ENCODE measurements around the gene PDSS2.

PDSS2 gene

DNA sequence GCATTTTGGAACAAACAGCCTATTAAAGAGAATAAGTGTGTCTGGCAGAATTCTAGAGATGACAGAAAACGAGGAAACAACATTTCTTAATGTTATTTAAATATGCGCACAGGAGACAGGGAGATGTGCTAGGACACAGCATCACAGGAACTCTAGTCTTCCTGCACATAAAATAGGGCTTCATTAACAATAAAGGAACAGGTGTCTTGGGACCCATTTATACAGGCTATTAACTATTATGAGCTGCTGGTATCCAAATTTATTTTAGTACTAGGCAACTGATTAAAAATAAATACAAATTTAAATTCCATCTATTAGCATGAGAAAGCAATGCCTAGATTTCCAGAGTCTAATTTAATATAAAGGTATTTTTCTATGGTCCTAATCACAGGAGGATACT is 102.3 kb downstream of the PDSS2 start:
- no peak for DNase-seq

DNA sequence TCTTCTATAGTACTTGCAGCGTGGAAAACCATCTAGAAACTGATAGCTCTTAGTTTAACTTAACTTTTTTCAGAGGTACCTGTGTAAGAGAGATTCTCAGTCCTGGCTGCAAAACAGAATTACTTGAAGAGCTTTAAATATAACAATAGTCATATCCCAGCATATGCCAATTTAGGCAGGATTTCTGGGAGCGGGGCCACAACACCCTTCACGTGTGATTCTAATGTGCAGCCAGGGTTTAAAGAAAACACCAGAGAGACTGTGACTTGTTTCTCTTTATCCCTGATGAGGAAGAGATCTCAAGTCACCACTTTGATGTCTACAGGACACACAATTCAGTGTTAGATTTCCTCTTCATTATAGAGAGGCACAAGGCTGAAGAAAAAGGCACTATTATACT is 103.7 kb downstream of the PDSS2 start:
- DNase-seq, result no peak

DNA sequence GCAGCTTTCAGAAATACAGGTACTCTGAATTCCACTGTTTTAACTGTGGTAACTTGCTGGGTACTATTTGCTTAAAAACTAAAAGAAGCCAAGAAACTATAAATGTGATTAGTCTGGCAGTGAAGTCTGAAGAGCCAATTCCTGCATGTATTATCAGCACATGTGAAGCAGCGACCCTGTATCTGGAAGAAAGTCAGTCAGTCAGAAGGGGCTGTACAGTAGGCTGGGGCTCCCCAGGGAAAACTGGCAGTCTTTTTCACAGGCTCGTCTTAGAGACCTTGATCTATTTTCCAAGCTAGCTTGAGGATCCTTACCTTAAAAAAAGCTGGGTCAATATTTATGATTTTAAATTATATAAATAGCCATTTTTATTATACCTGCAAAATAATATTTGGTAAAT is 104.9 kb downstream of the PDSS2 start:
- DNase-seq, result no peak

DNA sequence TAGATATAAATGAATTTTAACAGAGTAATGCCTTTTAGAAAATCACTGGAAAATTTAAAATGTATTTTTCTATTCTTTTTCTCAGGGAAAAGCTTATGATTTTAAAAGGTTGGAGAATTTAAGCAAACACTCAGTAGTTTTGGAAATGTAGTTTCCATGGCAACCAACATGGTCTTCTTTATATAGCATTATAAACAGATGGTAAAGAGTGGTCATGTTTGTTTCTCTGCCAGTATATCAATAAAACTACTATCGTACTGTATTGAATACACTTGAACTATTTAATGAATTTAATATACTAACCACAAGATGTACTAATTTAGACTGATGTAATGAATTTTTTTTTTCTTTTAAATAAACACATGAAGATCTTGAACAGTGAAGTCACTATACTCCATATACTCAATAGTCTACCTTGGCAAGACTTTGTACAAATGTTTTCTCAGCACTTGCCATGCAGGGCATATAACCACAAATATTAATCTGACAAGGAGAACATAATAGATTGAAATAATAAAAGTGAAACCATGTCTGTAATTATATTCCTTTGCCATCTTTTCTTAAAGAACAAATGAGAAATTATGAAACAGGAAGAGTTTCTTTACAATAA is 105.5 kb downstream of the PDSS2 start:
- DNase-seq, result no peak

DNA sequence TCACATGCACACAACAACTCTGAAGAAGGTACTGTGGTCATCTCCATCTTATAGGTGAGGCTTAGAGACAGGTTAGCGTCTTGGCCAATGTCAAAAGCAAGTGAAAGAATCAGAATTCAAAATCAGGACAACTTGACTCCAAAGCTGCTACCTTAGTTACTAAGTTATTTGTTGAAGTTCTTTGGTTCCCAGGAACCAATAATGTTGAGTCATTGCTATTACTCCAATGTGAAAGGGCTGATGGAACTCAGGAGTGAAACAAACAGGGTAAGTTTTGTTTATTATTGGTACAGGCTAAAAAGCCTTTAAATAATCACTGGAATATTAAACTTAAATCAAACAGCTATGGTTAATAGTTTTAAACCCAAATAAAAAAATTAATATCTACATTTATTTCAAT is 111.1 kb downstream of the PDSS2 start:
- no peak for DNase-seq

DNA sequence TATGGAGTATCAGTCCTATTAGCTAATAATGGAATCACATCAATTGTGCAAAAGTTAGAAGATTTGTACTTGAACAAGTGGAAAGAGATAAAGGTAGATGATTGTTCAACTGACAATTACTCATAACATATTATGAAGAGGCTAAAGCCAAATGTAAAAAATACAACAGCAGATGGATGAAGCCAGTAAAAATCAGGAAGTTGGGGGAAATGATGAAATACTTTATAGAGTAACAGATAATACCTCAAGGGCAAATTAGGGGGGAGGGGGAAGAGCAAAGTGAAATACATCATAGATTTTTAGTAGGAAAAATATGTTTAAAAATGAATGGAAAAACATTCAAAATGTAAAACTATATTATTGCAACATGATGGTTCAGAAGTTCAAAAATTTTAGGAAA is 114.0 kb downstream of the PDSS2 start:
- DNase-seq, result no peak

DNA sequence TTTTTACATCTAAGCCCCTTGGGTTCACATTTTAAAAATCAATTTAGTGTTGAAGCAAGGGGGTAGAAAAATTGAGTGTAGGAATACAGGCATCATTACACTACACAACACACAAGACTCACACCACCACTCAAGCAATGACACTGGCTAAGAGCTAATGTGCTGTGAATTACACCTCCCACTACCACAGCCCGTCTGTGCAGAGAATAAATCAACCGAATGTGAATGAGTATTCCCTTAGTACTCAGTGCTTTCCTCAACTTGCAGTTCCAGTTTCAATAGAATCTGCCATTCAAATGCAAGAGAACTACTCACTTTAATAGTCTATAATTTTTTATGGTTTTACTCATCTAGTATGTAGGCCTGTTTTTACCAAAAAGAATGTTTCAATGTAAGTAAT is 114.4 kb downstream of the PDSS2 start:
- DNase-seq, result no peak

DNA sequence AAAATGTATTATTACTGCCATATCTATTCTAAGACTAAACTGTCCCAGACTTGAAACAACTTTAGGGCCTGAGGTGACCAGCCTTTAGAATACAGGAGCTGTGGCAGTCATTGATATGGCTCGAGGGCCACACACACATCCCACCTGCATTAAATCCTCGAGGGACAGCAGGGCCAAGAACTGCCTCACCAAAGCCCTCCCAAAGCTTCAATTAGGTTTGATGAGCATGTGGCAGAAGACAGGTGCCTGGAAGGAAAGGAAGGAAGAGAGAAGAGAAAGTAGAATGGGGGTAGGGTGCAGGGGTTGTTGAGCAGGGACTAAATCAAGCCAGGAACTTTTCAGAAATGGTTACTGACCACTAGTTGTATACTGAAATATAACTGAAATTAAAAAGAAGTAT is 115.0 kb downstream of the PDSS2 start:
- DNase-seq, result no peak

DNA sequence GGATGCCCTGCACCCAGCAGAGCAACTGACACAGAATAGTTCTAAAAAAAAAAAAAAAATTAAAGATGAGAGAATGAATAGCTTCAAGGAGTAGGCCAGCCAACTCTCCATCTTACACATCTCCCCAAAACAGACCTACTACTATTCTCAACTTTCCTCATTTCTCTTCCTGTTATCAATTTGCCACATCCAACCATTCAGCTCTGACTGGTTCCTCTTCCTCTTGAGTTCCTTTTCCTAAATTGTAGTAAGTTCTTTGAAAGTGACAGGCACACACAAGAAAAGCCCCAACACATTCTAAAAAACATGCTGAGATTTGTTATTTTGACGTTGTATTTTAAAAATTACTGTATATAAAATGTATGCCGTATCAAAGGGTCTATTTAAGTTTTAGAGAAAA is 117.2 kb downstream of the PDSS2 start:
- DNase-seq, result no peak

DNA sequence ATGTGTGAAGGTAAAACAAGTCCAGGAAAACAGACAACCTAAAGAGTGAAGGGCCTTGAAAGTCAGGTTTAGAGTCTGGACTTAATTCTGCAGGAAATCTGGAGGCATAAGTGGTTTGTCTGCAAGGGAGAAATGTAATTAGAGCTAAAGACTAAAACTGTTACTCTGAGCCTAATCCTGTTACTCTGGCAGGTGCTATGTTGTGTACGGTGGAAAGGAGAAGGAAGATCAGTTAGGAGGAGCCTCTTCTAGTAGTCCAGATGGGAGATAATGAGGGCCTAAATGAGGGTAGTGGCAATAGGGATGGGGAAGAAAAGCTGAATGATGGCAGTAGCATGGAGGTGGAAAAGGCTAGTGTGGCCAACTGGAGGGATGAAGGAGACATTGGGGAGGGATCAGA is 118.5 kb downstream of the PDSS2 start:
- DNase-seq, result no peak

DNA sequence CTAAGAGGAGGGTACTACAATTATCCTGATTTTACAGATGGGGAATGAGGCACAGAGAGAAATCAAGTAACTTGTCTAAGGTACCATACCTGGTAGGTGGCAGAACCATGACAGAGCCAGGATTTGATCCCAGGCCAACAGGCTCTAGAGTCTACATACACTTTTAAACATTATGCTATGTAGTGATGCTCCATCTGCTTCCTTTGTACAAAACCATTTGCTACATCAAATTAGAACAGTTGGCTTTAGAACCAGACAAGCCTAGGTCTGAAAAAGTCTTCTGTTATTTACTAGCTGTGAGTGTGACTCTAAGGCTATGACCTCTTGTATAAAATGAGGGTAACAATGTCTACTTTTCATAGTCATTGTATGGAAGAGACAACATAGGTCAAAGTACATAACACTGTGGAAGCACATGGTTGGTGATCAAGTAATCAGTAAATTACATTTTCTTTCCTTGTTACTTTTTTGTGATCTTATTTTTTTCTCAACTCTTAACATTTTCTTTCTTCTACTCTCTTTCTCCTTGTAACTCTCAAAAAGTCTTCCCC is 122.1 kb downstream of the PDSS2 start:
- DNase-seq, result no peak

DNA sequence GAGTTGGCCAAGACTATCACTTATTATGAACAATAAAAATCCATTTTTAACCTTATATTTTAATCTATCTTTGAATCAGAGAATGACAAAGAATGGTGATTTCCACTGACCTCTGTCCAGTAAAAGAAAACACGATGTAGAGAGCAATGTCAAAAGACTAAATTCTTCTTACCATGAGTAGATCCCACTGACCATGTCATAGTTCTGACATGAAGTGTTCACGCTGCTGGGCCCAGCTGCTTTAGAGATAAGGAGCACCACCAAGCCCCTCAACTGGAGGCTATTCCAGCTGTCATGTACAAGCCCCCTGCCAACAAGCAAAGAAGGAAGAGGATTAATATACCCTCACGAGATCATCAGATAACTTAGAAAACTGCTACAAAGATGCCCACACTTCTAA is 125.3 kb downstream of the PDSS2 start:
- DNase-seq, result no peak

DNA sequence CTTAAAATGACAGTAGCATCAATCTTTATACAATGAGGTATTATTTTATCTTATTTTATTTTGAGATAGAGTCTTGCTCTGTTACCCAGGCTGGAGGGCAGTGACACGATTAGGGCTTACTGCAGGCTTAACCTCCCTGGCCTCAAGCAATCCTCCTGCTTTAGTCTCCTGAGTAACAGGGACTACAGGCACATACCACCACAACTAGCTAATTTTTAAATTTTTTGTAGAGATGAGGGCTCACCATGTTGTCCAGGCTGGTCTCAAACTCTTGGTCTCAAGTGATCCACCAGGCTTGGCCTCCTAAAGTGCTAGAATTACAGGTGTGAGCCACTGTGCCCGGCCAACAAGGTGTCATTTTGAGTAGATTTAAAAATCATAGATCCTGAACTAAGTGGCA is 125.9 kb downstream of the PDSS2 start:
- no peak for DNase-seq

DNA sequence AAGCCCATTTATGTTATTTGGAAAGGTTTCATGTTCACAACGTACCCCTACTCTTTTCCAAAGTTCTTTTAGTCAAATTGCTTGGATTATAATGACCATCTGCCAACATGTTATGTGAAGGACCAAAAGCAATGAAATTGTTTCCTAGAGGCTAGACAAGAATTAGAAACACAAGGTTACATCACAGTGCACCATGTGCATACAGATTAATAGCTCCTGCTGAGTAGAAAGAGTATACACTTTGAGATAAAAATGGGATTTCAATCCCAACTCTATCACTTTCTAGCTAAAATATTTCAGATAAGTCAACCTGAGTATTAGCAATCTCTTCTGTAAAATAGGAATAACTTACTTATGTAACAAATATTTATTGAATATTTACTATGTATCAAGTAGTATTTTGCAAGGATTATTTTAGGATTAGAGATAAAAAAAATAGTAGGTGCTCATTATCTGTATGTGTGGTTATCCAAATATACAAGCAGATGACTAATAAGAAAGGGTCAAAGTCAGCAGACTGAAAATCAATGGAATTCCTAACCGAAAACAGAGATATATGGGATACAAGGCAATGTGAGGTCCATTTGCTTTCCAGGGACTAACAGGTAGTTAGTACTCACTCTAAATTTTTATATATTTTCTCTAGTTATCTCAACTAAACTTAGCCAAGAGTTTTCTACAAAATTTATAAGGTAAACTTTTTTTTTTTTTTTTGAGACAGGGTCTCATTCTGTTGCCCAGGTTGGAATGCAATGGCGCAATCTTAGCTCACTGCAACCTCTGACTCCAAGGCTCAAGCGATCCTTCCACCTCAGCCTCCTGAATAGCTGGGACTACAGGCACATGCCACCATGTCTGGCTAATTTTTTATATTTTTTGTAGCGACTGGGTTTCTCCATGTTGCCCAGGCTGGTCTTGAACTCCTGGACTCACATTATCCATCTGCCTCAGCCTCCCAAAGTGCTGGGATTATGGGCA is 127.7 kb downstream of the PDSS2 start:
- no peak for DNase-seq

DNA sequence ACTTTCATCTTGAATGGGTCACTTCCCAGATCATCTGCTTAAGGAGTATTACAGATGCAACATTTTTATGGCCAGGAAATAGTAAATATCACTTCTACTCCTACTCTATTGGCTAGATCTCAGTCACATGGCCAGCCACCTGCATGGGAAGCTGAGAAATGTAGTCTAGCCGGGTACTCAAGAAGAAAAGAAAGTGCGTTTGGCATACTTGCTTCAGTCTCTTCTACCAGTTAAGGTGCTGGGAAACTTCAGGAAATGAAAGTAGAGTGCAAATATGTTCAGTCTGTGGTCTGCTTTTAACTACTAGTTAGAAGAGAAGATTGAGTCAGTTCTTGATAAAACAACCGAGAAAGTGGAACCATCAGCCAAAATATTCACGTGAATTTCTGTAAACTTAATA is 129.2 kb downstream of the PDSS2 start:
- no peak for DNase-seq

DNA sequence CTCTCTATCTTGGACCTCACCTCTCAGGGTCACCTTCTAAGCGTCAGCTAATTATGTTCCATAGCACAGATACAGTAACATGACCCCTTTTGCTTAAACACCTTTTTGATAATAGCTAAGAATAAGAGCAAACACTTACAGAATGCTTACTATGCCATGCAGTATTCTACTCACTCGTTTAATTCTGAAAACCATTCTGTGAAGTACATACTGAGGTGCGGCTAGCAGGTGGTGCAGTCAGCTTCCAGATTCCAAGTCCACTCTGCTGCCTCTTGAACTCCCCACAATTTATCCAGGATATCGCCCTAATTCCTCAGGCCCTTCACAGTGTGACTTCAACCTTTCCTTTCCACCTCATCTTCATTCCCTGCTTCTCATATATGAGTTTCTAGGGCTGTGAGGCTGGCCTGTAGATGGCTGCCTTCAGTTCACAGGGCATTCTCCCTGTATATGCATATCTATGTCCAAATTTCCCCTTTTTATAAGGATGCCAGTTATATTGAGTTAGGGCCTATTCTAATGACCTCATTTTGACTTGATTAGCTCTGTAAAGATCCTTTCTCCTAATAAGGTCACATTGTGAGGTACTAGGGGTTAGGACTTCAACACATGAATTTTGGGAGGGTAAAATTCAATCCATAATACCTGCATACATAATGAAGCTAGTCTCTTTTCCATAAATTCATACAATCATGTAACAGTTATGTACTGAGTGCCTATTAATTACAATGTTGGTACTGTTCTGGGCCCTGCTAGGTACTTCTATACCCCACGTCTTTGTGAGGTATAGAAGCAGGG is 130.1 kb downstream of the PDSS2 start:
- DNase-seq, result no peak

DNA sequence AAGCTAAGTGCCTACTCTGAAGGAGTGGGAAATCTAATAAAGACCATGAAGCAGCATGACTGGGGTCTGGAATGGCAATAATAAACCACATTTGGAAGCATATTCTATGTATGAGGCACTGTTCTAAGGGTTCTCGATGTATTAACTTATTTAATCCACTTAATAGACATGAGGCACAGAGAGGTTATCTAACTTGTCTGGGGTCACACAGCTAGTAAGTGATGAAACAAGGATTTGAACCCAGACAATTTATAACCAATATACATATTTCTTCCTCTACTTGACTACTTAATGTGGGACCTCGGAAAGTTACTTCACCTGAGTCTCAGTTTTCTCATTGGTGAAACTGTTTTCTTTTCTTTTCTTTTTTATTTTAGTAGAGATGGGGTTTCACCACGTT is 131.3 kb downstream of the PDSS2 start:
- DNase-seq, result no peak

DNA sequence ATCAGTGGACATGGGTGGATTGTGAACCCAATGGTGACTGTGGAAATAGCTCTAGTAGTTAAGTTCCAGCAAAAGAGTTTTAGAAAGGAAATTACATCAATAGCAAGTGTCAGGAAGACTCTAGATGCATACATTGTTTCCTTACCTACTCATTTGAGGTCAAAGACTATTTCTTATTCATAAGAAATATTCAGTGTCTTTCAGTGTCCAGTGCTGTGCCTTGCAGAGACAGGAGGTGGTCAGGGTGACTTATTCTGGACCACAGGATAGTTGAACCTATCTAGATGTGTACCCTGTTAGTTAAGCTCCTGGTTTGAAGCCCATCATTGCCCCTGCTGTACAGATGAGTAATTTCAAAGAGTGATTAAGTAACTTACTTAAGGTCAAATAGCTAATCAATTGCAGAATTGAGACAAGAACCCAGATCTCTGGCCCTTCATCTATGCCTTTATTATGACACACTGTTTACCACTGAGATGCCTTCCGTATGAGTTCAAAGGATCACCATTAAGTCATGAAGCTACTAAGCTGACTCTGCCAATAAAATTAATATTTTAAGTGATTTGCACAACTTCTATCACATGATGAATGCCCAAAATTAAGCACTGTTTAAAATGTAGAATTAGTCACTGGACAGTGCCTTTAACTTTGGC is 136.1 kb downstream of the PDSS2 start:
- no peak for DNase-seq

DNA sequence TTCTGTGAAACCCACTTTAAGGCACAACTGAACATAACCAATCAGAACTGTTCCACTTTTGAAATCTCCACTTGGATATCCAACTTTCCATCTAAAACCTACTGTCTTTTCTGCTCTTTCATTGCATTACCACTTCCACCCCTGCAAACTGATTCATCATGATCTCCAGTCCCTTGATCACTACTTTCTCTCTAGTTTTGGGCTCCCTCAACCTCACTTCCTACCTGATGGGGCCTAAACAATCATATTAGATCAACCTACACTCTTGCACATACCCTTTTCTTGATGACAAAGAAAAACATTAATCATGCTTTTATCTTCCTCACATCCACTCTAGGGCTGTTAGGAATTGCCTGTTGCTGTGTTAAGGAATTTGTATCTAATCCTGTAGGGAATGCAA is 137.6 kb downstream of the PDSS2 start:
- DNase-seq, result no peak

DNA sequence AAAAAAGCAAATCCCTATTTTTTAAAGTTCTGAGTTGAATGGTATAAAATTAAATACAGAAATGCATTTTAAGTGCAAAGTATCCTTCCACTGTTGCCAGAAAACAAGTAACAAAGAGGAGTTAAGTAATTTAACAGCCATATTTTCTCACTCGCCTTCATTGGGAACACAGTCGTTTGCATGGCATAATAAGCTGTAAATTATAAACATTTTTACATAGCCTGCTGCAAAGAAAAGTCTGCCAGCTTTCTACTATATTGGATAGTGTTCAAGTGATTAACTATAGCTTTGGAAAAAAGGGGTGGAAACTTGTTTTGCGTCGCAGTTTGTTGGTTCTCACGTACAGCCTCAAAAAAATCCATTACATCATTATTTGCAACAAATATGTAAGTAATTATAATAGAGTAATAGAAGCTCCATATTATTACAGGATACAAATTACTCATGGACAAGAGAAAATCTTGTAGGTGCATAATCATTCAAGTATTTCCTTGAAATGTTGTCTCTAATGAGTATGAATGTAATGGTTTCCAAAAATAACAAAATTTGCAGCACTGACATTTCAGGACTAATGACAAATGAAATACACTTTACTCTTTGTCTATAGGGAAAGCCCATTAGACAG is 139.3 kb downstream of the PDSS2 start:
- DNase-seq, result no peak

DNA sequence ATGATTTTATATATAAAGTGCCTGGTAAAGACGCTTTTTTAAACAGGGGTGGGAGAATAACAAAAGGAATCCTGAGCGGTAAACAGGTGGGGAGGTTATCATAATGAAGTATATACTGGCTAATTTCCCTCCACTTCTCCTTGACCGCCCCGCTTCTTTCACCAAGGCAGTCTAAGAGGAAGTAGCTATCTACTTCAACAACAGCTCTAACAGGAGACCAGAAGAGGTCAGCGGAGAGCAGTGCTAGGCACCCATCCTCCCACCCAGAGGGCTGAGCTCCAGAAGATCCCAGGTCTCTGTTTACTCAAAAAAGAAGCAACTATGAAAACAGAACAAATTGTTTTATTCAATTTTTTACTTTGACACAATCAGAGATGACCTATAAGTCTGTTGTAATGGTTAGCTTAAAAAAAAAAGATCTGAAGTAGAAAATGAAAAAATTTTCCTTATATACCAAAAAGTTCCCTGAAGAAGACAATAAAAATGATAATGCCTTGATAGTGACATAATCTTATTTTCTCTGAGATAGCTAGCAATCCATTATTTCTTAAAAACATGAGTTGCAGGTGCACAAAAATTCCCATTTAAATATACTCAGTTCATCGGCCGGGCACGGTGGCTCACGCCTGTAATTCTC is 141.1 kb downstream of the PDSS2 start:
- DNase-seq, result peak; percentile 66

DNA sequence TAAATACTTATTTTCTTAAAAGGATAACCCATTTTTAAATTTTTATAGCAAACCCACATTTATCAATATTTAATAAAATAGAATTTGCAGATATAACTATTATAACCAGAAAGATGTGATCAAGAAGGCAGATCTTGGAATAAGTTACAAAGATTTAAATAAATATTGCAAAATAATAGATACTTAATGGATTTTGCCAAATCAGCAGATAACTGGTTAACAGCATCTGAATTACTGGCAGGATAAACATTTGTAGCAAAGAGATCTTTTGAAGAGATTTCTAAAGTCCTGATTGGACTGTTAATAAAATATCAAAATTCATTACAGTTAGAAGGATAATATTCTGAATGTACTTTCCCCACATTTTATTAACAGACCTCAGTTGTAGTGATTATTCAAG is 144.2 kb downstream of the PDSS2 start:
- DNase-seq, result no peak

Measured in NCI-H146 (cell line).